ENCODE measurements around the gene DNAH17. TPM values are rescaled to one million over a fixed set of nuclear protein-coding genes. Genes with fewer than 3 reads are reported as not detected.

The DNAH17 gene
- total RNA-seq, 1 experiment from 2014 or later, result 0.11 TPM

DNA sequence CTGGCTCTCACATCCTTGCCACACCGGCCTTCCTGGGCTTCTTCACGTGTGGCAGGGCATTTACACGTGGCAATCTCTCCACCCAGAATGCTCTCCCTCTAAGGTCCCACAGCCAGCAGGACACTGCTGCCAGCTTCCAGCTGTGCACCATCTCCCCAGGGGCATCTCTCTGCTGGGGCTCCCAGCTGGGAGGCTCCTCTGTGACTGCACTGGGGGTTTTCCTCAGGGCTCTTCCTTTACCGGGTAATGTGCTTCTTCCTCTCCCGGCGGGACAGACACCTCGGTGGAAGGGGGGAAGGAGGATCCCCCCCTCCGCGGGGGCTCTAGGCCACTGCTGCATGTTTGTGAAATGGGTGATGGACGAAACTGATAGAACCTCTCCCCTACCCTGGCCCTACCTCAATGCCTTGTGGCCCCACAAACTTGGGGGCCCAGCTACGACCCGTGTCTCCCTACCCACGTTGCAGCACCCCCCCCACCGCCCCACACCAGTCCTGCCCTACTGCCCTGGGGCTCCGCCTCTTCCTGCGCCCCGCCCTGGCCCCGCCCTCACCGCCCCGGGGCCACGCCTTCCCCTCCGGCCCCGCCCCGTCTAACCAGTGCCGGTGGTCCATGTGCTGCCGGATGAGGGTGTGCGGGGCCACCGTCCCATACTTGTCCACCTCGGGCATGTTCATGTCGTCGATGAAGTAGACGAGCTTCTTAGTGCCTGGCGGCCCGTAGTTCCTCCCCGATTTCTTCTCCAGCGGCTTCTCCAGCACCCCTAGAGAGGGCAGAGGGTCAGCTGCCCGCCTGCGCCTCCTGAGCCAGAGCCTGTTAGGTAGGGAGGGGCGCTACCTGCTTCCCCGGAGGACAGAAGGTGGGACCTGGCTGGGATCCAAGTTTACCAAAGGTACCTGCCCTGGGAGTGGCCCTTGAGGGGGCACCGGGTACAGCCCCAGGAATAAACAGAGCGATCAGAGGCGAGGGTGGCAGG lies 92.6 kb downstream of the DNAH17 start:
- POLR2A ChIA-PET (ENCODE audit: low non-redundant PET), result no interaction called here
- no peaks in the 10 kb centered on the region for H3K27me3 ChIP-seq (replicated peaks; ENCODE audit: insufficient read depth, low read depth, low read length, poor library complexity)

GRCh38 chr17:78479369-78479768 lies 97.8 kb downstream of the DNAH17 start:
- no peak for DNase-seq (ENCODE audit: low spot score)
- ChIA-PET POLR2A (ENCODE audit: low non-redundant PET) (no interaction called here), CTCF (no interaction called here)
- intact Hi-C loops (cut with micrococcal nuclease; ENCODE audit: unreplicated experiment), result no loop called here
- Histone ChIP-seq H3K9me3 (ENCODE audit: low read depth, low read length, poor library complexity, severe bottlenecking) (no peaks in the 10 kb centered on the region), H3K27ac (ENCODE audit: low read depth, low read length, poor library complexity, severe bottlenecking) (no peak overlapping the region), H3K36me3 (ENCODE audit: insufficient read depth, low read length, poor library complexity, severe bottlenecking) (no peaks in the 10 kb centered on the region), H3K27me3 (replicated peaks; ENCODE audit: insufficient read depth, low read depth, low read length, poor library complexity) (no peaks in the 10 kb centered on the region), H3K4me1 (ENCODE audit: insufficient read depth, low read length, poor library complexity, severe bottlenecking) (peaks cover 6% of the 10 kb centered on the region), H3K4me3 (ENCODE audit: low read depth, low read length, poor library complexity, severe bottlenecking) (no peak overlapping the region)
- no peak for TF ChIP-seq EZH2 (IDR thresholded peaks at IDR 0.05; ENCODE audit: borderline replicate concordance, low read depth, low read length, poor library complexity, severe bottlenecking)
- TF ChIP-seq, protein P1, sequence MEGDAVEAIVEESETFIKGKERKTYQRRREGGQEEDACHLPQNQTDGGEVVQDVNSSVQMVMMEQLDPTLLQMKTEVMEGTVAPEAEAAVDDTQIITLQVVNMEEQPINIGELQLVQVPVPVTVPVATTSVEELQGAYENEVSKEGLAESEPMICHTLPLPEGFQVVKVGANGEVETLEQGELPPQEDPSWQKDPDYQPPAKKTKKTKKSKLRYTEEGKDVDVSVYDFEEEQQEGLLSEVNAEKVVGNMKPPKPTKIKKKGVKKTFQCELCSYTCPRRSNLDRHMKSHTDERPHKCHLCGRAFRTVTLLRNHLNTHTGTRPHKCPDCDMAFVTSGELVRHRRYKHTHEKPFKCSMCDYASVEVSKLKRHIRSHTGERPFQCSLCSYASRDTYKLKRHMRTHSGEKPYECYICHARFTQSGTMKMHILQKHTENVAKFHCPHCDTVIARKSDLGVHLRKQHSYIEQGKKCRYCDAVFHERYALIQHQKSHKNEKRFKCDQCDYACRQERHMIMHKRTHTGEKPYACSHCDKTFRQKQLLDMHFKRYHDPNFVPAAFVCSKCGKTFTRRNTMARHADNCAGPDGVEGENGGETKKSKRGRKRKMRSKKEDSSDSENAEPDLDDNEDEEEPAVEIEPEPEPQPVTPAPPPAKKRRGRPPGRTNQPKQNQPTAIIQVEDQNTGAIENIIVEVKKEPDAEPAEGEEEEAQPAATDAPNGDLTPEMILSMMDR (conservative IDR thresholded peaks at IDR 0.05; ENCODE audit: low read depth, low read length), result no peak
- no TSS peak for BruUV-seq (replicated peaks)

More for the DNA sequence above, 92.6 kb downstream of the DNAH17 start:
- no peaks in the 10 kb centered on the region for H3K36me3 ChIP-seq (ENCODE audit: insufficient read depth, low read length, poor library complexity, severe bottlenecking)
- peak; percentile 72 for DNase-seq (ENCODE audit: low spot score)
- CTCF ChIA-PET, result interaction anchor here (0.6 kb wide), 1 partner anchor 38 kb away, joined by 3 read pairs; no protein-coding TSS in a partner anchor
- BruUV-seq (replicated peaks), result no TSS peak
- peaks cover 7% of the 10 kb centered on the region for H3K4me1 ChIP-seq (ENCODE audit: insufficient read depth, low read length, poor library complexity, severe bottlenecking)
- no peak for TF ChIP-seq EZH2 (IDR thresholded peaks at IDR 0.05; ENCODE audit: borderline replicate concordance, low read depth, low read length, poor library complexity, severe bottlenecking)
- TF ChIP-seq, protein P1 (conservative IDR thresholded peaks at IDR 0.05; ENCODE audit: low read depth, low read length), result no peak
- peak overlapping the region; percentile 47 for H3K4me3 ChIP-seq (ENCODE audit: low read depth, low read length, poor library complexity, severe bottlenecking)
- intact Hi-C loops (cut with micrococcal nuclease; ENCODE audit: unreplicated experiment), result no loop called here
- H3K9me3 ChIP-seq (ENCODE audit: low read depth, low read length, poor library complexity, severe bottlenecking), result no peaks in the 10 kb centered on the region
- no peak overlapping the region for H3K27ac ChIP-seq (ENCODE audit: low read depth, low read length, poor library complexity, severe bottlenecking)

DNA sequence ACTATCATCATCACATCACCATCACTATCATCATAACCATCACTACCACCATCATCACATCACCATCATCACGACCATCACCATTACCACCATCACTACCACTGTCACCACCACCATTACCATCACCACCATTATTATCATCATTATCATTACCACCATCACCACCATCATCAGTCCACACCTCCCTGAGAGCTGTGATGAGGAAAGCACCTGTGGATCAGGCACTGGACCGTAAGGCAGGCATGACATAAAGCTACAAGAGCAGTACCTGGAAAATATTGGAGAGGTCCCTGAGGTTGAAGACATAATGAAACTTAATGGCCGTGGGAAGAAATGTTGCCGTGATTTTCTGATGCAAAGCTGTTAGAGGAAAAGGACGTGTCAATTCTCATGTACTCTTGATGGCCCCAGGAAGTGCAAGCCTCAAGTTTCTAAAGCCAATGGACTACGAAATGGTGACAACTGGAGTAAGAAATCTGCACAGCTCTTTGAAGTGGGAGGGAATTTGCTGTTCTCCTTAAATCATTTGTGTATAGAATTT lies 98.4 kb downstream of the DNAH17 start:
- BruUV-seq (replicated peaks), result no TSS peak
- intact Hi-C loops (cut with micrococcal nuclease; ENCODE audit: unreplicated experiment), result no loop called here
- CTCF ChIA-PET, result no interaction called here

More for the DNA sequence above, 98.4 kb downstream of the DNAH17 start:
- Histone ChIP-seq H3K4me3 (ENCODE audit: low read depth, low read length, poor library complexity, severe bottlenecking) (no peak overlapping the region), H3K36me3 (ENCODE audit: insufficient read depth, low read length, poor library complexity, severe bottlenecking) (no peaks in the 10 kb centered on the region), H3K9me3 (ENCODE audit: low read depth, low read length, poor library complexity, severe bottlenecking) (no peaks in the 10 kb centered on the region), H3K27me3 (replicated peaks; ENCODE audit: insufficient read depth, low read depth, low read length, poor library complexity) (no peaks in the 10 kb centered on the region), H3K4me1 (ENCODE audit: insufficient read depth, low read length, poor library complexity, severe bottlenecking) (peaks cover under 1% of the 10 kb centered on the region), H3K27ac (ENCODE audit: low read depth, low read length, poor library complexity, severe bottlenecking) (no peak overlapping the region)
- POLR2A ChIA-PET (ENCODE audit: low non-redundant PET), result interaction anchor here (0.6 kb wide), 1 partner anchor 373 kb away, joined by 7 read pairs; no protein-coding TSS in a partner anchor
- DNase-seq (ENCODE audit: low spot score), result no peak
- TF ChIP-seq EZH2 (IDR thresholded peaks at IDR 0.05; ENCODE audit: borderline replicate concordance, low read depth, low read length, poor library complexity, severe bottlenecking), result no peak
